ENCODE measurements around the gene MLLT10.

Gene MLLT10

DNA sequence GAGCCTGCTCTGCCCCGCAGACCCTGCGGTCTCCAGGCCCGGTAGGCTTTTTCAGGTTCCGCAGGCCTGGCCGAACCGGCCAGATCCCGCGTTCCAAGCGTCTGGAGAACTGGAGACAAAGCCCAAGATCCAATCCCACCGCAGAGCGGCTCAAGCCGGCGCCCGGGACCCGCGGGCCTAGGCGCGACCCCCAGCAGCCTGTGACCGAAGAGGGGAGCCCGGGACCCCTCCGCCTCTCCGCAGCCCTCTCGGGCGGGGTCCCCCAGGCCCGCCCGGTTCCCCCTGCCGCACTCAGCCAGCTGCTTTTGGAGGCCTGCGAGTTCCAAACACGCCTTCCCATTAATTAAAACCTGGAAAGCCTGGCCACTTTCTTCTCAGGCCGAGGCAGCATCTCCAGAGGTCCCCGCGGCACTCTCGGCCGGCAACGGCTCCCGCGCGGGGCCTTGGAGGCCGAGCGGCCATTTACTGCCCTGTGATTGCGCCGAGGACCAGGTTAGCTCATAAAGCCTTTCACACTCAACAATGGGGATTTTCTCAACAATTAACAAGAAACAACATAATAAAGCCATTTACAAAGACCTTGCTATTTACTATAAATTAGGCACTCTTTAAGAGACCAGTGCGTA is 25.2 kb upstream of the MLLT10 start:
- no peak for TF ChIP-seq ISL1 (CRISPR knock-in tag; IDR thresholded peaks at IDR 0.05)
- TF ChIP-seq CSDC2 (CRISPR knock-in tag; IDR thresholded peaks at IDR 0.05), result no peak
- no peak for TF ChIP-seq SNAI2 (CRISPR knock-in tag; IDR thresholded peaks at IDR 0.05)
- no peak for TF ChIP-seq GLIS3 (CRISPR knock-in tag; IDR thresholded peaks at IDR 0.05)
- no peak for TF ChIP-seq ZNF565 (CRISPR knock-in tag; conservative IDR thresholded peaks at IDR 0.05; ENCODE audit: low read depth)
- no peak for TF ChIP-seq TCF4 (CRISPR knock-in tag; IDR thresholded peaks at IDR 0.05; ENCODE audit: borderline replicate concordance)
- TF ChIP-seq ZNF8 (CRISPR knock-in tag; IDR thresholded peaks at IDR 0.05), result no peak
- TF ChIP-seq ZFP3 (CRISPR knock-in tag; IDR thresholded peaks at IDR 0.05), result no peak
- TF ChIP-seq, protein P1, sequence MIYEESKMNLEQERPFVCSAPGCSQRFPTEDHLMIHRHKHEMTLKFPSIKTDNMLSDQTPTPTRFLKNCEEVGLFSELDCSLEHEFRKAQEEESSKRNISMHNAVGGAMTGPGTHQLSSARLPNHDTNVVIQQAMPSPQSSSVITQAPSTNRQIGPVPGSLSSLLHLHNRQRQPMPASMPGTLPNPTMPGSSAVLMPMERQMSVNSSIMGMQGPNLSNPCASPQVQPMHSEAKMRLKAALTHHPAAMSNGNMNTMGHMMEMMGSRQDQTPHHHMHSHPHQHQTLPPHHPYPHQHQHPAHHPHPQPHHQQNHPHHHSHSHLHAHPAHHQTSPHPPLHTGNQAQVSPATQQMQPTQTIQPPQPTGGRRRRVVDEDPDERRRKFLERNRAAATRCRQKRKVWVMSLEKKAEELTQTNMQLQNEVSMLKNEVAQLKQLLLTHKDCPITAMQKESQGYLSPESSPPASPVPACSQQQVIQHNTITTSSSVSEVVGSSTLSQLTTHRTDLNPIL (CRISPR knock-in tag; IDR thresholded peaks at IDR 0.05; ENCODE audit: low read depth), result no peak
- TF ChIP-seq ESRRG (CRISPR knock-in tag; IDR thresholded peaks at IDR 0.05), result no peak
- no peak for TF ChIP-seq OSR1 (CRISPR knock-in tag; IDR thresholded peaks at IDR 0.05)
- no peak for TF ChIP-seq PPARA (CRISPR knock-in tag; IDR thresholded peaks at IDR 0.05; ENCODE audit: borderline replicate concordance)
- ATAC-seq, result no peak

DNA sequence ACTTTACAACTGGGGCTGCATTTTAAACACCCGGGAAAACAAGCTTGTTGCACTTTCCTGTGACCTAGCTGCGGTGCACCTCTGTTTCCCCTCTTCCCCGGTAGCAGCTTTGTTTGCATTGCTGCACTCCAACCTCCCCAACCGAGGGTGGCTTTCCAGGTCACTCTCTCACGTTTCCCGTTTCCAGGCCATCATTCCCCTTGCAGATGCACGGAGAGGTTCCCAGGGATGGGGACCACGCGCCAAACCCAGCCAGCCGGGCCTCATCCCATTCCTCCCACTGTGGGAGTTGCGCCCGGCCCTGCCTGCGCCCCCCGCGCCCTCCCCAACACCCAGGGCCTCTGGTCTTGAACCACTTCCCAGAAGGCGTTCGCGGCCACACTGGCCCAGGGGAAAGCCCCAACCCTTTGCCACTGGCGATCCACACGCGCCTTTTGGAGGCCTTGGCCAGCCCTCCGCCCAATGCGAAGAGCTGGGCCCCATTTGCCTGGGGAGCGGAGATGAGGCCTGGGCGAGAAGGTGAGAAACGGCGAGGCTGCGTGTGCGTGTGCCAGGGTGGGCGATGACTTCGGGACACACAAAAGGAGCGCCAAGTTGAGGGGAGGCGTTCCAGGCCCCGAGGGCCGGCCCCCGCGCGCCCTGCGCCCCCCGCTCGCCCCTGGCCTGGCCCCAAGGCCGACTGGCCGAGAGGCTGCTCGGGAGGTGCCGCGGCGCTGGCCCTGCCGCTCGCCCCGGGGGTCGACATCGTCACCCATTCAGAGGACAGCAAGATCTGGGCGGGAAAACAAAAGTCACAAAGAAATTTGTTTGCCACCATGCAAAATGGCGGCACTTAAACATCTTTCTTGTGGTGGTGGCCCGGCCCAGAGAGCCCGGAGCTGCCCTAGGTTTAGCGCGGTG is 24.4 kb upstream of the MLLT10 start:
- TF ChIP-seq ISL1 (CRISPR knock-in tag; IDR thresholded peaks at IDR 0.05), result no peak
- ATAC-seq, result no peak

DNA sequence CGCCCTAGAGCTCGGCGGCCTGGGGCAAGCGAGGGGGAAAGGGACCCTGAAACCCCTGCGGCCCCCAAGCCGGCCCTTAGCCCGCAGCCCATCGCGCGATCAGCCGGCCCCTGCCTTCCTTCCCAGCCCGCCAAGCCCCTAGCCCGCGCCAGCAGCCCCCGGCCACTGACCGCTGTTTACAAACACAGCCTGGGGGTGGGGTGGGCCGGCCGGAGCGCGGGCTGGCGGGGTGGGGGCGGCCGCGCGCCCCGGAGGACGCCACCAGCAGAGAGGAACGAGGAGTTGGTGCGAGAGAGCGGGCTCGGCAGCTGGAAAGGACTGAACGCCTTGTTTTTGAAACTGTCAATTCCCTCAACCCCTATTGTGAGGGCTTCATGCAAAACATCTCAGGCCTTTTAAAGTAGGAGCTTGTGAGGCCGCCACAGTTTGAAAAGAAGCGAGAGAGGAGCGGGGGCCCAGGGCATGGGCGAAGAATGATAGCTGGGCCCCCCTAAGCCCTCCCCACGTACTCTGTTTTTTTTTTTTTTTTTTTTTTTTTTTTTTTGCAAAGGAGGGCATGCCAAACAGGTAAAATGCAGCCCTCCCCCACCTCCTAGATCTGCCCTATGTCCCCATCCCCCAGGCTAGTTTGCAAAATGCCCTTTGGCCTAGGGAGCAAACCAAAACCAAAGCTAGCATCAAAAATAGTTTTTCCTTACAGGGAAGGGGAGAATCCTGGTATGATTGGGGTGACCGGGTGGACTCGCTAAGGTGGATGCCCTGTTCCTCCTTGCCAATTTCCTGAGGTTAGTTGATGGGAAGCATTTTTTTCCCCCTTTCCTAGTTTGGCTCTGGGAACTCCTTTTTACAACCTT is 23.6 kb upstream of the MLLT10 start:
- TF ChIP-seq, protein P2, sequence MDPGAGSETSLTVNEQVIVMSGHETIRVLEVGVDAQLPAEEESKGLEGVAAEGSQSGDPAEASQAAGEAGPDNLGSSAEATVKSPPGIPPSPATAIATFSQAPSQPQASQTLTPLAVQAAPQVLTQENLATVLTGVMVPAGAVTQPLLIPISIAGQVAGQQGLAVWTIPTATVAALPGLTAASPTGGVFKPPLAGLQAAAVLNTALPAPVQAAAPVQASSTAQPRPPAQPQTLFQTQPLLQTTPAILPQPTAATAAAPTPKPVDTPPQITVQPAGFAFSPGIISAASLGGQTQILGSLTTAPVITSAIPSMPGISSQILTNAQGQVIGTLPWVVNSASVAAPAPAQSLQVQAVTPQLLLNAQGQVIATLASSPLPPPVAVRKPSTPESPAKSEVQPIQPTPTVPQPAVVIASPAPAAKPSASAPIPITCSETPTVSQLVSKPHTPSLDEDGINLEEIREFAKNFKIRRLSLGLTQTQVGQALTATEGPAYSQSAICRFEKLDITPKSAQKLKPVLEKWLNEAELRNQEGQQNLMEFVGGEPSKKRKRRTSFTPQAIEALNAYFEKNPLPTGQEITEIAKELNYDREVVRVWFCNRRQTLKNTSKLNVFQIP (CRISPR knock-in tag; IDR thresholded peaks at IDR 0.05; ENCODE audit: borderline replicate concordance, low read depth), result no peak
- TF ChIP-seq SNAI2 (CRISPR knock-in tag; IDR thresholded peaks at IDR 0.05) (no peak), ESRRG (CRISPR knock-in tag; IDR thresholded peaks at IDR 0.05) (no peak), ZNF8 (CRISPR knock-in tag; IDR thresholded peaks at IDR 0.05) (no peak), CSDC2 (CRISPR knock-in tag; IDR thresholded peaks at IDR 0.05) (no peak), ZFP3 (CRISPR knock-in tag; IDR thresholded peaks at IDR 0.05) (no peak), ZNF565 (CRISPR knock-in tag; conservative IDR thresholded peaks at IDR 0.05; ENCODE audit: low read depth) (no peak)
- ATAC-seq, result no peak

DNA sequence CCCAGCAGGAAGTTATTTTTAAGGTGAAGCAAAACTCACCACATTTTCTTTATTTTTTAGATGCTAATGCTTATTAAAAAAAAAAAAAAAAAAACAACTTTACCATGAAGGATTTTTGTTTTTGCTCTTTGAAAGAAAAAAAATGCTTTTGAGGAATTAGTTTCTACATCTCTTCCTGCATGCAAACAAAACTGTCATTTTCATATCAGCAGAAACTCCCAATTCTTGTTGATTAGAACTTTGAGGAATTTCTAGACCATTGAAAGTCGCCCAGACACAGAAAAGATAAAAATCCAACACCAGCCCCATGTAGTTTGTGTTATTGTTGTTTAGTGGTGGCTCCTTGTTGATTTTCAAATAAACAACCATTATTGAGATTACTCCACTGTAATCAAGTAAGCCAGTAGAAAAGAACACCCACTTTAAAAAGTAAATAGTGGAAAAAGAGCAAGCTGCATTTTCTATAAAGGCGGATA is 22.9 kb upstream of the MLLT10 start:
- ATAC-seq, result no peak
- TF ChIP-seq ZNF8 (CRISPR knock-in tag; IDR thresholded peaks at IDR 0.05) (no peak), GLIS3 (CRISPR knock-in tag; IDR thresholded peaks at IDR 0.05) (no peak), TCF4 (CRISPR knock-in tag; IDR thresholded peaks at IDR 0.05; ENCODE audit: borderline replicate concordance) (no peak), CSDC2 (CRISPR knock-in tag; IDR thresholded peaks at IDR 0.05) (no peak)
- TF ChIP-seq, protein P3, sequence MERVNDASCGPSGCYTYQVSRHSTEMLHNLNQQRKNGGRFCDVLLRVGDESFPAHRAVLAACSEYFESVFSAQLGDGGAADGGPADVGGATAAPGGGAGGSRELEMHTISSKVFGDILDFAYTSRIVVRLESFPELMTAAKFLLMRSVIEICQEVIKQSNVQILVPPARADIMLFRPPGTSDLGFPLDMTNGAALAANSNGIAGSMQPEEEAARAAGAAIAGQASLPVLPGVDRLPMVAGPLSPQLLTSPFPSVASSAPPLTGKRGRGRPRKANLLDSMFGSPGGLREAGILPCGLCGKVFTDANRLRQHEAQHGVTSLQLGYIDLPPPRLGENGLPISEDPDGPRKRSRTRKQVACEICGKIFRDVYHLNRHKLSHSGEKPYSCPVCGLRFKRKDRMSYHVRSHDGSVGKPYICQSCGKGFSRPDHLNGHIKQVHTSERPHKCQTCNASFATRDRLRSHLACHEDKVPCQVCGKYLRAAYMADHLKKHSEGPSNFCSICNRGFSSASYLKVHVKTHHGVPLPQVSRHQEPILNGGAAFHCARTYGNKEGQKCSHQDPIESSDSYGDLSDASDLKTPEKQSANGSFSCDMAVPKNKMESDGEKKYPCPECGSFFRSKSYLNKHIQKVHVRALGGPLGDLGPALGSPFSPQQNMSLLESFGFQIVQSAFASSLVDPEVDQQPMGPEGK (CRISPR knock-in tag; IDR thresholded peaks at IDR 0.05; ENCODE audit: borderline replicate concordance), result no peak
- TF ChIP-seq, protein P4, sequence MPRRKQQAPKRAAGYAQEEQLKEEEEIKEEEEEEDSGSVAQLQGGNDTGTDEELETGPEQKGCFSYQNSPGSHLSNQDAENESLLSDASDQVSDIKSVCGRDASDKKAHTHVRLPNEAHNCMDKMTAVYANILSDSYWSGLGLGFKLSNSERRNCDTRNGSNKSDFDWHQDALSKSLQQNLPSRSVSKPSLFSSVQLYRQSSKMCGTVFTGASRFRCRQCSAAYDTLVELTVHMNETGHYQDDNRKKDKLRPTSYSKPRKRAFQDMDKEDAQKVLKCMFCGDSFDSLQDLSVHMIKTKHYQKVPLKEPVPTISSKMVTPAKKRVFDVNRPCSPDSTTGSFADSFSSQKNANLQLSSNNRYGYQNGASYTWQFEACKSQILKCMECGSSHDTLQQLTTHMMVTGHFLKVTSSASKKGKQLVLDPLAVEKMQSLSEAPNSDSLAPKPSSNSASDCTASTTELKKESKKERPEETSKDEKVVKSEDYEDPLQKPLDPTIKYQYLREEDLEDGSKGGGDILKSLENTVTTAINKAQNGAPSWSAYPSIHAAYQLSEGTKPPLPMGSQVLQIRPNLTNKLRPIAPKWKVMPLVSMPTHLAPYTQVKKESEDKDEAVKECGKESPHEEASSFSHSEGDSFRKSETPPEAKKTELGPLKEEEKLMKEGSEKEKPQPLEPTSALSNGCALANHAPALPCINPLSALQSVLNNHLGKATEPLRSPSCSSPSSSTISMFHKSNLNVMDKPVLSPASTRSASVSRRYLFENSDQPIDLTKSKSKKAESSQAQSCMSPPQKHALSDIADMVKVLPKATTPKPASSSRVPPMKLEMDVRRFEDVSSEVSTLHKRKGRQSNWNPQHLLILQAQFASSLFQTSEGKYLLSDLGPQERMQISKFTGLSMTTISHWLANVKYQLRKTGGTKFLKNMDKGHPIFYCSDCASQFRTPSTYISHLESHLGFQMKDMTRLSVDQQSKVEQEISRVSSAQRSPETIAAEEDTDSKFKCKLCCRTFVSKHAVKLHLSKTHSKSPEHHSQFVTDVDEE (CRISPR knock-in tag; IDR thresholded peaks at IDR 0.05), result no peak
